ENCODE results near the gene XRCC5.

XRCC5 gene

DNA sequence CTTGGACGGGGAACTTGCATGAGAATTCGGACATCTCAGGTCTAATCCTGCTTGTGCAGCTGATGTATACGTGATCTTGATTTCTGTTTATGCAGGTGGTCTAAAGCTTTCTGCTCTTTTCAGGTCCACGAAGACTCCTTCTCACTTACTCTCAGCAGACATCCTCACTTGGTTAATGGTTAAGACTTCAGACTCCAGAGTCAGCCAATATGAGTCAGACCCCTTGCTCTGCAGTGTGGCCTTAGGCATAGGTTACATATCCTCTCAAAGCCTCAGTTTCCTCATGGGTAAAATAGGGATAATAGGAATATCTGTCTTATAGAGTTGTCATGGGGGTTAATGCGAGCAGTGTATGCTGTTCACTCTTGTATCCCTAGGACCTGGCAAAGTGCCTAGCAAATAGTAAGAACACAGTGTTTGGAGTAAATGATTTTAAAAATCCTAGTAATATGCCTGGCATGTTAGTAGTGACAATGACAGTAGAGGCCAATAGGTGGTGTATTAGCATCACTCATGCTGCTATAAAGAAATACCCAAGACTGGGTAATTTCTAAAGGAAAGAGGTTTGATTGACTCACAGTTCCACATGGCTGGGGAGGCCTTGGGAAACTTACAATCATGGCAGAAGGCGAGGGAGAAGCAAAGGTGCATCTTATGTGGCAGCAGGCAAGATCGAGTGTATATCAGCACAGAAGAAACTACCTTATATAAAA lies 42.3 kb downstream of the XRCC5 start:
- Histone ChIP-seq H3K36me3 (ENCODE audit: control insufficient read depth in 2 of 2, insufficient read depth in 1 of 2, low read length in 2 of 2) (peaks cover 45 to 100% of the 10 kb centered on the region in 2 experiments), H3K27ac (ENCODE audit: extremely low read depth, low read depth, low read length) (no peak overlapping the region), H3K4me3 (ENCODE audit: low read depth, low read length) (no peak overlapping the region), H3K9me3 (ENCODE audit: control insufficient read depth, insufficient read depth, low read depth, low read length) (no peaks in the 10 kb centered on the region), H3K4me1 (ENCODE audit: control insufficient read depth, insufficient read depth, low read length) (no peaks in the 10 kb centered on the region)
- ChIA-PET CTCF (no interaction called here), POLR2A (no interaction called here)
- TF ChIP-seq ZNF501 (tag by site-specific recombination; IDR thresholded peaks at IDR 0.05) (no peak), ZNF654 (tag by site-specific recombination; IDR thresholded peaks at IDR 0.05; ENCODE audit: low read depth) (peak; percentile 7; the same call in 1 of the 2 replicates), ZNF670 (tag by site-specific recombination; IDR thresholded peaks at IDR 0.05; ENCODE audit: low read depth) (no peak), CTCF (tag by site-specific recombination; IDR thresholded peaks at IDR 0.05) (peak; percentile 8; the same call in 1 of the 2 replicates)

- Histone ChIP-seq H3K4me1 (ENCODE audit: control insufficient read depth, insufficient read depth, low read length) (no peaks in the 10 kb centered on the region), H3K36me3 (ENCODE audit: control insufficient read depth in 2 of 2, insufficient read depth in 1 of 2, low read length in 2 of 2) (peaks cover 39 to 92% of the 10 kb centered on the region in 2 experiments), H3K4me3 (ENCODE audit: low read depth, low read length) (no peak overlapping the region), H3K27ac (ENCODE audit: extremely low read depth, low read depth, low read length) (no peak overlapping the region), H3K9me3 (ENCODE audit: control insufficient read depth, insufficient read depth, low read depth, low read length) (no peaks in the 10 kb centered on the region)
- ChIA-PET CTCF (interaction anchor here (0.7 to 1.6 kb wide), 4 partner anchors 13 to 41 kb away, joined by 3 to 4 read pairs (median 3); no protein-coding TSS in a partner anchor), POLR2A (interaction anchor here (1.2 kb wide), 1 partner anchor 342 kb away, joined by 3 read pairs; the partner anchor contains the start of gene RPL37A)
- TF ChIP-seq ZNF558 (tag by site-specific recombination; IDR thresholded peaks at IDR 0.05), result no peak
Measured at GRCh38 chr2:216155954-216156353, 46.8 kb downstream of the XRCC5 start.

DNA sequence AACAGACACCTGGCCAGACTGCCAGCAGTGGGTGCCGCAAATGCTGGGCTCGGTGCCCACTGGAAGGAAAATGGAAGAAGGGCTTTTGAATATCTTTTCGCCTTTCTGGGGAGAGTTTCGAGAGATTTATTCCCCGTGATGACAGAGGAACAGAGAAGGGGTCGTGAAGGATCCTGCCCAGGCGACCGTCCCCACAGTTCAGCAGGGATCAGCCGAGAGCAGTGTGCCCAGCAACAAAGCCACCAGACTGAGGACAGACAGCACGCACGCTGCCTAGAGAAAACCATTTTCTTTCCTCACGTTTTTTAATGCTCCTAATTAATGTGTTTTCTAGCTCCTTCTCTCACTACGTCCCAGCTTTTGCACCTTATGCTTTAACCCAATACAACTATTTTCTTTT lies 47.7 kb downstream of the XRCC5 start:
- CTCF ChIA-PET, result interaction anchor here (0.6 to 1.6 kb wide), 2 partner anchors 21 to 42 kb away, joined by 3 to 4 read pairs; no protein-coding TSS in a partner anchor
- Histone ChIP-seq H3K27ac (ENCODE audit: extremely low read depth, low read depth, low read length) (no peak overlapping the region), H3K4me1 (ENCODE audit: control insufficient read depth, insufficient read depth, low read length) (no peaks in the 10 kb centered on the region), H3K36me3 (ENCODE audit: control insufficient read depth in 2 of 2, insufficient read depth in 1 of 2, low read length in 2 of 2) (peaks cover 38 to 92% of the 10 kb centered on the region in 2 experiments), H3K4me3 (ENCODE audit: low read depth, low read length) (no peak overlapping the region), H3K9me3 (ENCODE audit: control insufficient read depth, insufficient read depth, low read depth, low read length) (no peaks in the 10 kb centered on the region)
- POLR2A ChIA-PET, result no interaction called here
- TF ChIP-seq ZNF211 (tag by site-specific recombination; IDR thresholded peaks at IDR 0.05; ENCODE audit: low read depth) (no peak), KLF9 (tag by site-specific recombination; IDR thresholded peaks at IDR 0.05; ENCODE audit: low read depth) (no peak), ZNF624 (tag by site-specific recombination; IDR thresholded peaks at IDR 0.05) (no peak), ZNF140 (tag by site-specific recombination; IDR thresholded peaks at IDR 0.05) (no peak), ZNF114 (tag by site-specific recombination; IDR thresholded peaks at IDR 0.05) (no peak)
- TF ChIP-seq, protein P1, sequence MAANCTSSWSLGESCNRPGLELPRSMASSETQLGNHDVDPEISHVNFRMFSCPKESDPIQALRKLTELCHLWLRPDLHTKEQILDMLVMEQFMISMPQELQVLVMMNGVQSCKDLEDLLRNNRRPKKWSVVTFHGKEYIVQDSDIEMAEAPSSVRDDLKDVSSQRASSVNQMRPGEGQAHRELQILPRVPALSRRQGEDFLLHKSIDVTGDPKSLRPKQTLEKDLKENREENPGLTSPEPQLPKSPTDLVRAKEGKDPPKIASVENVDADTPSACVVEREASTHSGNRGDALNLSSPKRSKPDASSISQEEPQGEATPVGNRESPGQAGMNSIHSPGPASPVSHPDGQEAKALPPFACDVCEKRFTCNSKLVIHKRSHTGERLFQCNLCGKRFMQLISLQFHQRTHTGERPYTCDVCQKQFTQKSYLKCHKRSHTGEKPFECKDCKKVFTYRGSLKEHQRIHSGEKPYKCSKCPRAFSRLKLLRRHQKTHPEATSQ (tag by site-specific recombination; IDR thresholded peaks at IDR 0.05), result no peak

GRCh38 chr2:216159144-216159543 lies 50.0 kb downstream of the XRCC5 start:
- Histone ChIP-seq H3K4me3 (ENCODE audit: low read depth, low read length) (no peak overlapping the region), H3K4me1 (ENCODE audit: control insufficient read depth, insufficient read depth, low read length) (no peaks in the 10 kb centered on the region), H3K9me3 (ENCODE audit: control insufficient read depth, insufficient read depth, low read depth, low read length) (no peaks in the 10 kb centered on the region), H3K27ac (ENCODE audit: extremely low read depth, low read depth, low read length) (no peak overlapping the region), H3K36me3 (ENCODE audit: control insufficient read depth in 2 of 2, insufficient read depth in 1 of 2, low read length in 2 of 2) (peaks cover 46 to 92% of the 10 kb centered on the region in 2 experiments)
- ChIA-PET POLR2A (no interaction called here), CTCF (interaction anchor here (1.0 to 1.3 kb wide), 2 partner anchors 125 to 126 kb away, joined by 4 read pairs; no protein-coding TSS in a partner anchor)
- TF ChIP-seq ZNF791 (tag by site-specific recombination; IDR thresholded peaks at IDR 0.05) (no peak), ZNF670 (tag by site-specific recombination; IDR thresholded peaks at IDR 0.05; ENCODE audit: low read depth) (no peak), ZFP37 (tag by site-specific recombination; IDR thresholded peaks at IDR 0.05) (no peak), ZNF629 (tag by site-specific recombination; IDR thresholded peaks at IDR 0.05) (no peak), HOXA7 (CRISPR knock-in tag; IDR thresholded peaks at IDR 0.05; ENCODE audit: borderline replicate concordance) (no peak), KLF1 (tag by site-specific recombination; IDR thresholded peaks at IDR 0.05) (no peak), ZNF423 (tag by site-specific recombination; IDR thresholded peaks at IDR 0.05) (no peak), ZNF416 (tag by site-specific recombination; IDR thresholded peaks at IDR 0.05) (no peak), ZNF658 (tag by site-specific recombination; IDR thresholded peaks at IDR 0.05) (no peak), ZNF23 (tag by site-specific recombination; IDR thresholded peaks at IDR 0.05; ENCODE audit: borderline replicate concordance) (no peak), ZNF175 (tag by site-specific recombination; IDR thresholded peaks at IDR 0.05) (no peak), ZNF549 (tag by site-specific recombination; IDR thresholded peaks at IDR 0.05) (no peak)
- TF ChIP-seq, protein P2, sequence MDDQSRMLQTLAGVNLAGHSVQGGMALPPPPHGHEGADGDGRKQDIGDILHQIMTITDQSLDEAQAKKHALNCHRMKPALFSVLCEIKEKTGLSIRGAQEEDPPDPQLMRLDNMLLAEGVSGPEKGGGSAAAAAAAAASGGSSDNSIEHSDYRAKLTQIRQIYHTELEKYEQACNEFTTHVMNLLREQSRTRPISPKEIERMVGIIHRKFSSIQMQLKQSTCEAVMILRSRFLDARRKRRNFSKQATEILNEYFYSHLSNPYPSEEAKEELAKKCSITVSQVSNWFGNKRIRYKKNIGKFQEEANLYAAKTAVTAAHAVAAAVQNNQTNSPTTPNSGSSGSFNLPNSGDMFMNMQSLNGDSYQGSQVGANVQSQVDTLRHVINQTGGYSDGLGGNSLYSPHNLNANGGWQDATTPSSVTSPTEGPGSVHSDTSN (CRISPR knock-in tag; IDR thresholded peaks at IDR 0.05), result no peak

Data from HEK293 (cell line).